Gastroesophageal sphincter (tissue), 3 donors: ENCODE results near the gene VSTM5.

Source experiments
- CTCF ChIP-seq, 4 experiments: fragments of 200-600 bp in 2 of 4; fragments of 450-650 bp in 2 of 4; sonication (generic) in 1 of 4; IDR thresholded peaks; one replicate each; pipeline ENCODE4 v1.5.1; 2017 to 2019; ENCODE audit warnings: antibody characterized with exemption in 4 of 4, mild to moderate bottlenecking in 2 of 4, moderate library complexity in 2 of 4
- EP300 ChIP-seq: sonication (generic); formaldehyde crosslinking; IDR thresholded peaks from one replicate; pipeline ENCODE4 v1.6.1; 2017; ENCODE audit warnings: antibody characterized with exemption, mild to moderate bottlenecking

DNA sequence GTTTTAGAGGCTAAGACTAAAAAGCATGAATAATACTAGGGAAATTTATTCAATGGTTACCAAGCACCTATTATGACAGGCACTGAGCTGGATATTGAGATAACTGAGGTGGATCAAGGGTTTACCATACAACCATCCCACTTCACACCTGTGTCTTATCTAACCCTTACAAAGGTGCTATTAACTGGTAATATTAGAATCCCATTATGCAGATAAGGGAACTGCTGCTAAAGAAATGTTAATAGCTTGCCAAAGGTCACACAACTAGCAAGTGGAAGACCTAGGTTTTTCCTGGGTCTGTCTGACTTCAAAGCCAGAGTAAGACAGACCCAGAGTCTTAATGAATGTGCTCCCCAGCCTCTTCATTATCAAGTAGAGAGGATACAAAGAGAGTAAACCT, 21.1 kb upstream of the VSTM5 start:
- no peak for TF ChIP-seq CTCF (IDR thresholded peaks at IDR 0.05)
- TF ChIP-seq EP300 = no peak
